Measurements from ENCODE around the gene CLCN4.

CLCN4 gene

DNA sequence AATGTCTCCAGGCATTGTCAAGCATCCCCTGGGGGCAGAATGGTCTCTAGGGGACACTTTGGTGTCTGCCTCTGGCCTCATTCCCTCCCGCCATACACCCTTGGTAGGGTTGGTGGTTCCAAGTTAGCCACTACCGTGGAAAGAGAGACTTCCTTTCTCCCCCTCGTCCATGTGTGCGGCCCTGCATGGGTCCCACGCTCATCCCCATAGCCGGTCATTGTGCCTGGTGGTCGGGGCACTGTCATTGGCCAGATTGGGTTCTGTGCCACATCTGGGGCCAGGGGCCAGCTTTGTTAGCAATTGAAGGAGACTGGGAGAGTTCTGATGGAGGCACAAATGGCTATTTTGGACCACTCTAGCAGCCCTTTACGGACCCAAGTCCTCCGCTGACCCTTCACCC is 17.3 kb downstream of the CLCN4 start:
- no peak for DNase-seq (ENCODE audit: low spot score)
- no peak overlapping the region for H3K27ac ChIP-seq (ENCODE audit: poor library complexity, severe bottlenecking)
- no peaks in the 10 kb centered on the region for H3K9me3 ChIP-seq (ENCODE audit: severe bottlenecking)
- no peak for TF ChIP-seq CTCF (IDR thresholded peaks at IDR 0.05; ENCODE audit: poor library complexity, severe bottlenecking)
- H3K4me1 ChIP-seq (ENCODE audit: insufficient read depth, poor library complexity, severe bottlenecking): peaks cover 7% of the 10 kb centered on the region
- H3K4me3 ChIP-seq (ENCODE audit: severe bottlenecking): no peak overlapping the region
- H3K27me3 ChIP-seq (ENCODE audit: insufficient read depth, poor library complexity, severe bottlenecking): no peaks in the 10 kb centered on the region
- ATAC-seq (ENCODE audit: low read depth): no peak; the same call in 2 of the 3 replicates
- H3K36me3 ChIP-seq (ENCODE audit: low read depth): no peaks in the 10 kb centered on the region

GRCh38 chrX:10174810-10175209 is 18.0 kb downstream of the CLCN4 start:
- H3K4me1 ChIP-seq (ENCODE audit: insufficient read depth, poor library complexity, severe bottlenecking): peaks cover 7% of the 10 kb centered on the region
- H3K27ac ChIP-seq (ENCODE audit: poor library complexity, severe bottlenecking): no peak overlapping the region
- no peak for TF ChIP-seq CTCF (IDR thresholded peaks at IDR 0.05; ENCODE audit: poor library complexity, severe bottlenecking)
- ATAC-seq (ENCODE audit: low read depth): no peak
- no peaks in the 10 kb centered on the region for H3K36me3 ChIP-seq (ENCODE audit: low read depth)
- H3K4me3 ChIP-seq (ENCODE audit: severe bottlenecking): no peak overlapping the region
- DNase-seq (ENCODE audit: low spot score): no peak
- no peaks in the 10 kb centered on the region for H3K27me3 ChIP-seq (ENCODE audit: insufficient read depth, poor library complexity, severe bottlenecking)
- no peaks in the 10 kb centered on the region for H3K9me3 ChIP-seq (ENCODE audit: severe bottlenecking)

DNA sequence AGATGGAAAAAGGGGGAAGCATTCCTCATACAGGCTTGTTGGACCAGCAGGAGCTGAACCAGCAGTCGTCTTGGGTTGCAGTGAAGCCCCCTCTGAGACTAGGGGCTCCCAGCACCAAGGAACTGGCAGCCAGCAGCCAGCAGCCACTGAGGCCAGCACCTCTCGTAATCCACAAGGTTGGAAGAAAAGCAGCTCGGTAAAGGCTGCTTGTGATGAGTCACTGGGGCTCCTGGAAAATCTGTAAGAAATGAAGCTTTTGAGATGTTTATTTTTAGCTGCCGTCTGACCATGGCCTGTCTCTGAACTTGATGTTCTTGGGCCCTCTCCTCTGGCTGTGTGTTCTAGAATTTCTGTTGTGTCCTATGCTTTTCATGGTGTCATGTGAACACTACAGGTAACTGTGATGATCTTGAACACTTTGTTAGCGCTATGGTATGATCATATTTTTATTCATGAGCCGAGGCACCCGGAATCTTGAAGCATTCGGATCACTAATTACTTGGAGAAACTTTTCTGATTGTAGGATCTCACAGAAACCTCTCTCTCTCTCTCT is 18.6 kb downstream of the CLCN4 start:
- no peak for TF ChIP-seq CTCF (IDR thresholded peaks at IDR 0.05; ENCODE audit: poor library complexity, severe bottlenecking)
- H3K27ac ChIP-seq (ENCODE audit: poor library complexity, severe bottlenecking): no peak overlapping the region
- no peaks in the 10 kb centered on the region for H3K36me3 ChIP-seq (ENCODE audit: low read depth)

GRCh38 chrX:10176121-10177003 is 19.6 kb downstream of the CLCN4 start:
- peaks cover 7% of the 10 kb centered on the region for H3K4me1 ChIP-seq (ENCODE audit: insufficient read depth, poor library complexity, severe bottlenecking)
- no peak overlapping the region for H3K27ac ChIP-seq (ENCODE audit: poor library complexity, severe bottlenecking)
- DNase-seq (ENCODE audit: low spot score): no peak
- H3K9me3 ChIP-seq (ENCODE audit: severe bottlenecking): no peaks in the 10 kb centered on the region
- no peaks in the 10 kb centered on the region for H3K36me3 ChIP-seq (ENCODE audit: low read depth)
- TF ChIP-seq CTCF (IDR thresholded peaks at IDR 0.05; ENCODE audit: poor library complexity, severe bottlenecking): no peak
- no peak overlapping the region for H3K4me3 ChIP-seq (ENCODE audit: severe bottlenecking)
- H3K27me3 ChIP-seq (ENCODE audit: insufficient read depth, poor library complexity, severe bottlenecking): no peaks in the 10 kb centered on the region
- ATAC-seq (ENCODE audit: low read depth): no peak

More for the DNA sequence above, 18.6 kb downstream of the CLCN4 start:
- H3K4me3 ChIP-seq (ENCODE audit: severe bottlenecking): no peak overlapping the region
- DNase-seq (ENCODE audit: low spot score) (no peak), ATAC-seq (ENCODE audit: low read depth) (no peak)
- no peaks in the 10 kb centered on the region for H3K27me3 ChIP-seq (ENCODE audit: insufficient read depth, poor library complexity, severe bottlenecking)
- H3K4me1 ChIP-seq (ENCODE audit: insufficient read depth, poor library complexity, severe bottlenecking): peaks cover 7% of the 10 kb centered on the region
- H3K9me3 ChIP-seq (ENCODE audit: severe bottlenecking): no peaks in the 10 kb centered on the region

GRCh38 chrX:10177004-10177396 is 20.2 kb downstream of the CLCN4 start:
- no peak for ATAC-seq (ENCODE audit: low read depth)
- TF ChIP-seq CTCF (IDR thresholded peaks at IDR 0.05; ENCODE audit: poor library complexity, severe bottlenecking): no peak
- Histone ChIP-seq H3K27me3 (ENCODE audit: insufficient read depth, poor library complexity, severe bottlenecking) (no peaks in the 10 kb centered on the region), H3K36me3 (ENCODE audit: low read depth) (no peaks in the 10 kb centered on the region), H3K4me3 (ENCODE audit: severe bottlenecking) (no peak overlapping the region), H3K9me3 (ENCODE audit: severe bottlenecking) (no peaks in the 10 kb centered on the region), H3K4me1 (ENCODE audit: insufficient read depth, poor library complexity, severe bottlenecking) (peaks cover 7% of the 10 kb centered on the region), H3K27ac (ENCODE audit: poor library complexity, severe bottlenecking) (no peak overlapping the region)
- no peak for DNase-seq (ENCODE audit: low spot score)

Measured in RWPE2 (cell line).